Skeletal muscle tissue (tissue), 4 donors: ENCODE measurements around the gene COX8C. TPM values are rescaled to one million over a fixed set of nuclear protein-coding genes. Genes with fewer than 3 reads are reported as not detected.

Experiments
- H3K27ac ChIP-seq: one replicate; pipeline ENCODE4 v1.7.0; 2013; ENCODE audit warnings: mild to moderate bottlenecking, low read depth, low read length, inconsistent platforms
- H3K27me3 ChIP-seq, 3 donors: one replicate each; pipeline ENCODE4 v1.7.0; 2013; ENCODE audit warnings: low read length in 3 of 3; ENCODE audit not compliant: control insufficient read depth in 3 of 3, insufficient read depth in 3 of 3
- H3K36me3 ChIP-seq, 3 donors: one replicate each; pipeline ENCODE4 v1.7.0; 2013; ENCODE audit warnings: low read length in 3 of 3; ENCODE audit not compliant: control insufficient read depth in 3 of 3, insufficient read depth in 3 of 3
- H3K4me1 ChIP-seq, 3 donors: one replicate each; pipeline ENCODE4 v1.7.0; 2013; ENCODE audit warnings: low read length in 3 of 3, mild to moderate bottlenecking in 3 of 3; ENCODE audit not compliant: control insufficient read depth in 3 of 3, insufficient read depth in 3 of 3
- H3K4me3 ChIP-seq, 3 donors: one replicate each; pipeline ENCODE4 v1.7.0; 2013; ENCODE audit warnings: low read length in 3 of 3
- H3K9ac ChIP-seq, 3 donors: one replicate each; pipeline ENCODE4 v1.7.0; 2013; ENCODE audit warnings: low read length in 3 of 3, mild to moderate bottlenecking in 3 of 3, moderate library complexity in 2 of 3, low read depth in 1 of 3
- H3K9me3 ChIP-seq, 3 donors: one replicate each; pipeline ENCODE4 v1.7.0; 2013; ENCODE audit warnings: low read length in 3 of 3; ENCODE audit not compliant: control insufficient read depth in 3 of 3
- total RNA-seq: library from RNA; depleted of rRNA; stranded (reverse); fragments of >200 nt; gene quantifications from one replicate; pipeline ENCODE4 v1.2.3, GENCODE V29; 2014
- donor health status: Osteomylitis.

COX8C gene, protein sequence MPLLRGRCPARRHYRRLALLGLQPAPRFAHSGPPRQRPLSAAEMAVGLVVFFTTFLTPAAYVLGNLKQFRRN
- total RNA-seq = not detected

DNA sequence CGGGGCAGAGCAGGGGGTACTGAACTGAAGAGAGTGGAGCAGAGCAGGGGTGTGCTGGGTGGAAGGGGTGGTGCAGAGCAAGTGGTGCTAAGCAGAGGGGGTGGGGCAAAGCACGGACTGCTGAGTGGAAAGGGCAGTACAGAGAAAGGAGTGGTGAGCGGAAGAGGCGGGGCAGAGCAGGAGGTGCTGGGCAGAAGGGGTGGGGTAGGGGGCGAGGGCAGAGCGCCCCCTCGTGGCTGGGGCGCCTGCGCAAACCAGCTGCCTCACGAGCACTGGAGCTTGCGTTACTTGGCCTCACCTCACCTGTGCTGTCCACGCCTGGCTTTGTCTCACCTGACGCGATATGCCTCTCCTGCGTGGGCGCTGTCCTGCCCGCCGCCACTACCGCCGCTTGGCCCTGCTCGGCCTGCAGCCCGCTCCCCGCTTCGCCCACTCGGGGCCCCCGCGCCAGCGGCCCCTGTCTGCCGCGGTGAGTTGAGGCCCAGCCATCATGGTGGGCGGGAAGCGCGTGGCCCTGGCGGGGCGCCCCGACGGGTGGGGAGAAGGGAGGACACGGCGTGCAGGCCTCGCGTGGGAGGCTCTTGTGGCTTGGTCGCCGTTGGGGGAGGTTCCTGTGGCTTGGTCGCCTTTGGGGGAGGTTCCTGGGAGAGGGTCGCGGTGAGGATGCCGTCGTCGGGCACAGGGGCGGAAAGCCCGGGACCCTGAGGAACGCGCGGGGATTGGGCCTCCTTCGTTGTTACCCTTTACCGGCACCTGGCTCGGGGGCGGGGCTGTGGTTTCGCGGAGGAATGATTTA is at the start of gene COX8C:
TSS of gene COX8C (plus strand) at position 257 of the 796 bp plus-strand sequence. CDS start at position 344, 87 bp downstream.
- Histone ChIP-seq H3K9me3 (no peaks in the 10 kb centered on the region), H3K4me3 (no peak within 1 kb of the TSS), H3K27ac (no peak within 1 kb of the TSS), H3K27me3 (no peaks in the 10 kb centered on the region), H3K9ac (no peak within 1 kb of the TSS), H3K4me1 (no peaks in the 10 kb centered on the region), H3K36me3 (peaks cover 0 to 2% (median 0%) of the 10 kb centered on the region in 3 donors)

GRCh38 chr14:93299416-93299815 is 47.6 kb upstream of the COX8C start:
- H3K9me3 ChIP-seq = no peaks in the 10 kb centered on the region
- peaks cover 0 to 2% (median 2%) of the 10 kb centered on the region in 3 donors for H3K36me3 ChIP-seq
- no peak overlapping the region for H3K4me3 ChIP-seq
- peaks cover 5 to 7% (median 5%) of the 10 kb centered on the region in 3 donors for H3K4me1 ChIP-seq
- no peak overlapping the region for H3K27ac ChIP-seq
- H3K27me3 ChIP-seq = no peaks in the 10 kb centered on the region
- no peak overlapping the region for H3K9ac ChIP-seq

GRCh38 chr14:93299866-93300265 is 47.1 kb upstream of the COX8C start:
- H3K4me3 ChIP-seq = no peak overlapping the region
- H3K4me1 ChIP-seq = peaks cover 5 to 7% (median 5%) of the 10 kb centered on the region in 3 donors
- H3K27me3 ChIP-seq = no peaks in the 10 kb centered on the region
- no peaks in the 10 kb centered on the region for H3K36me3 ChIP-seq
- no peak overlapping the region for H3K9ac ChIP-seq
- H3K9me3 ChIP-seq = no peaks in the 10 kb centered on the region
- no peak overlapping the region for H3K27ac ChIP-seq

DNA sequence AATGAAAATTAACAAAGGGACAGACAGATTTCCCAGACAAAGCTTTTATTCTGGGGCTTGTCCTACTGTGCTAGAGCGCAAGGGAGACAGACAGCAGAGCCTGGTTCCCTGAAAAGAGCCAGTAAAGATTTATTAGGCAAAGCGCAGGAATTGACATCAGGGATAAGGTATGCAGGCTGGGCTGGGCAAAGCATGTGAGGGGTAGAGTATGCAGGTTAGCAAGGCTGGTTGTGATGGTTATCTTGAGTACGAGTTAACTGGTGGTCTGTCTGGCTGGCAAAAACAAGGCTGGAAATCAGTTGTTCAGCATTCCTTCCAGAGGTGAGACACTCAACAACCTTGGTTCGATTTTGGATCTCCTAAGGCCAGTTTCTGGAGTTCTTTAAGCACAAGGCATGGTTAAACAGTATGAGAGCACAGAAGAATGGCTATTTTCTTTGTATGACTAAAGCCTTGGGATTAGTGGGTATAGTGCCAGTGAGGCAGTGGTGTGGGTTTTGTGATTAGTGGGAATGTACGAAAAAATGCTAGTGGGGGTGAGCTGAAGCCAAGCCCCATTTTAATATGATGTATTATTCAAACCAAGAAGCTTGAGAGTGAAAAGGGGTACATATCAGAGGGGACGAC is 45.0 kb upstream of the COX8C start:
- H3K36me3 ChIP-seq = no peaks in the 10 kb centered on the region
- no peak overlapping the region for H3K9ac ChIP-seq
- H3K27me3 ChIP-seq = no peaks in the 10 kb centered on the region
- H3K27ac ChIP-seq = no peak overlapping the region
- H3K4me1 ChIP-seq = peaks cover 5 to 15% (median 7%) of the 10 kb centered on the region in 3 donors
- no peak overlapping the region for H3K4me3 ChIP-seq
- no peaks in the 10 kb centered on the region for H3K9me3 ChIP-seq

DNA sequence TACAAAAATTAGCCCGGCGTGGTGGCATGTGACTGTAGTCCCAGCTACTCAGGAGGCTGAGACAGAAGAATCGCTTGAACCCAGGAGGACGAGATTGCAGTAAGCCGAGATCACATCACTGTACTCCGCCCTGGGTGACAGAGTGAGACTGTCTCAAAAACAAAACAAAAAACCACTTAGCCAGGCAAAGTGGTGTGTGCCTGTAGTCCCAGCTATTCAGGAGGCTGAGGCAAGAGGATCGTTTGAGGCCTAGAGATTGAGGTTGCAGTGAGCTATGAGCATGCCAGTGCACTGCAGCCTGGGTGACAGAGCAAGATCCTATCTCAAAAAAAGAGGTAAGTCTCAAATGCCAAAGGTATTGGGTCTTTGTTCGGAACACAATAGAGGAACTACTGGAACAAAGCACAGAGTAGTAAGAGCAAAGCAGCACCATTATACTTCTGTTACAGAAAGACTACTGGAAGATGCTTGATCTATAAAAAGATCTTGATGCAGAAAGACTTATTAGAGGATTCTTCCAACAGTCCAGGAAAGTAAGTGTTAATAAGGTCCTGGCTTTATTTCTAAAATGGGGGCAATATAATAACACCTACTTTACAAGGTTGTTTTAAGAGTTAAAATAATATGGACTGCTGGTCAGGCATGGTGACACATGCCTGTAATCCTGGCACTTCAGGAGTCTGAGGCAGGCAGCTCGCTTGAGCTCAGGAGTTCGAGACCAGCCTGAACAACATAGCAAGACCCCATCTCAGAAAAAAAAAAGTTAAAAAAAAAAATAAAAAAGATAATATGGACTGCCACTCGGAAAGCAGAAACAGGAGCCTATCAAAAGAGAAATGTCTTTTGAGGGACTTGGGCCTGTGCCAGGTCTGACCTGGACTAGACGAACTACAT is 44.0 kb upstream of the COX8C start:
- Histone ChIP-seq H3K27me3 (no peaks in the 10 kb centered on the region), H3K4me1 (peaks cover 5 to 15% (median 7%) of the 10 kb centered on the region in 3 donors), H3K9me3 (no peaks in the 10 kb centered on the region), H3K27ac (no peak overlapping the region), H3K4me3 (no peak overlapping the region), H3K36me3 (no peaks in the 10 kb centered on the region), H3K9ac (no peak overlapping the region)

DNA sequence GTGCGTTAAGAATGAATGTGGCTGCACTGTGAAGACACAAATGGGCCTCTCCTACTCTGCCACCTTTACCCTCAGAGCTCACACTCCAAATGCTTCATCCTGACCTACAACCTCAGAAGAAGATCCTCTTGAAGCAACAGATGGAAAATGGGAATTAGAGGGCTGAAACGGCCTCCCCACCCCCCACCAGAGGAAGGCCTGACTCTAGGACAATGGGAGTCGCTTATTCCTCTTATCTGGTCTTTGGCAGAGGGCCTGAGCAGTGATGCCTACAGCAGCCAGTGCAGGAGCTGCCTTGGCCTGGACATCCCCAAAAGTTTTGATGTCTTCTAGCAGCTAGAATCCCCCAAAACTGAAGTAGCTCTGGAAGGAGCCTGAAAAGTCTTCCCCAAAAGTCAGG is 43.3 kb upstream of the COX8C start:
- no peaks in the 10 kb centered on the region for H3K36me3 ChIP-seq
- H3K4me1 ChIP-seq = peaks cover 5 to 15% (median 7%) of the 10 kb centered on the region in 3 donors
- H3K9ac ChIP-seq = no peak overlapping the region
- H3K27me3 ChIP-seq = no peaks in the 10 kb centered on the region
- H3K27ac ChIP-seq = no peak overlapping the region
- H3K9me3 ChIP-seq = no peaks in the 10 kb centered on the region
- no peak overlapping the region for H3K4me3 ChIP-seq

GRCh38 chr14:93304771-93305170 is 42.2 kb upstream of the COX8C start:
- H3K27ac ChIP-seq = no peak overlapping the region
- no peaks in the 10 kb centered on the region for H3K36me3 ChIP-seq
- no peak overlapping the region for H3K4me3 ChIP-seq
- no peaks in the 10 kb centered on the region for H3K27me3 ChIP-seq
- H3K9me3 ChIP-seq = no peaks in the 10 kb centered on the region
- peaks cover 5 to 15% (median 7%) of the 10 kb centered on the region in 3 donors for H3K4me1 ChIP-seq
- no peak overlapping the region for H3K9ac ChIP-seq

- Histone ChIP-seq H3K4me1 (peaks cover 5 to 15% (median 7%) of the 10 kb centered on the region in 3 donors), H3K36me3 (no peaks in the 10 kb centered on the region), H3K9ac (no peak overlapping the region), H3K27ac (no peak overlapping the region), H3K27me3 (no peaks in the 10 kb centered on the region), H3K9me3 (no peaks in the 10 kb centered on the region), H3K4me3 (no peak overlapping the region)
These were observed 41.1 kb upstream of the COX8C start for GRCh38 chr14:93305725-93306418.

- Histone ChIP-seq H3K27ac (no peak overlapping the region), H3K4me1 (peaks cover 2 to 12% (median 4%) of the 10 kb centered on the region in 3 donors), H3K4me3 (no peak overlapping the region), H3K9me3 (no peaks in the 10 kb centered on the region), H3K9ac (no peak overlapping the region), H3K36me3 (no peaks in the 10 kb centered on the region), H3K27me3 (no peaks in the 10 kb centered on the region)
These were observed 40.2 kb upstream of the COX8C start for GRCh38 chr14:93306812-93307211.
